ENCODE measurements around the gene RHCG. TPM values are rescaled to one million over a fixed set of nuclear protein-coding genes. Genes with fewer than 3 reads are reported as not detected.

The RHCG gene
- total RNA-seq, 6 experiments from 2014 or later, result not detected

DNA sequence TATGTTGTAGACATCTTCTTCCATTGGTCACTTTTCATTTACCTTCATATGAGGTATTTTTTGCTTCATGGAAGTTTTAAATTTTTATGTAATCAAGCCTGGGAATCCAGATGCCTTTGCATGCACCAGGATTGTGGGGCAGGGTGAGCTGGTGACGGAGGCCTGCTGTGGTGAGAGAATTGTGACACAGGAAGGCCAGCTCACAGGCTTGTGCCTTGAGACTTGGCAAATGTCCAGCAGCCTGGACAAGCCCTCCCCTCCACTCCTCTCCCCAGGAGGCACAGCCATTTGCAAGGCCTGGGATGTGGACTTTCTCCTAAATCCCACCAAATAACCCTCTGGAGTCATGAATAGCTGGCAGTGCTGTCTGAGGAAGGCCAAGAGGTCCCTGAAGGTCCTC, 67.4 kb downstream of the RHCG start:
- no peak overlapping the region for H3K4me3 Mint-ChIP-seq
- no peaks in the 10 kb centered on the region for H3K36me3 Mint-ChIP-seq (ENCODE audit: low read depth)
- H3K27me3 Mint-ChIP-seq (ENCODE audit: insufficient read depth), result peaks cover 43% of the 10 kb centered on the region
- H3K9me3 Mint-ChIP-seq, result no peaks in the 10 kb centered on the region
- no peak overlapping the region for H3K27ac Mint-ChIP-seq
- DNase-seq, result peak; percentile 23
- TF ChIP-seq, protein P1, sequence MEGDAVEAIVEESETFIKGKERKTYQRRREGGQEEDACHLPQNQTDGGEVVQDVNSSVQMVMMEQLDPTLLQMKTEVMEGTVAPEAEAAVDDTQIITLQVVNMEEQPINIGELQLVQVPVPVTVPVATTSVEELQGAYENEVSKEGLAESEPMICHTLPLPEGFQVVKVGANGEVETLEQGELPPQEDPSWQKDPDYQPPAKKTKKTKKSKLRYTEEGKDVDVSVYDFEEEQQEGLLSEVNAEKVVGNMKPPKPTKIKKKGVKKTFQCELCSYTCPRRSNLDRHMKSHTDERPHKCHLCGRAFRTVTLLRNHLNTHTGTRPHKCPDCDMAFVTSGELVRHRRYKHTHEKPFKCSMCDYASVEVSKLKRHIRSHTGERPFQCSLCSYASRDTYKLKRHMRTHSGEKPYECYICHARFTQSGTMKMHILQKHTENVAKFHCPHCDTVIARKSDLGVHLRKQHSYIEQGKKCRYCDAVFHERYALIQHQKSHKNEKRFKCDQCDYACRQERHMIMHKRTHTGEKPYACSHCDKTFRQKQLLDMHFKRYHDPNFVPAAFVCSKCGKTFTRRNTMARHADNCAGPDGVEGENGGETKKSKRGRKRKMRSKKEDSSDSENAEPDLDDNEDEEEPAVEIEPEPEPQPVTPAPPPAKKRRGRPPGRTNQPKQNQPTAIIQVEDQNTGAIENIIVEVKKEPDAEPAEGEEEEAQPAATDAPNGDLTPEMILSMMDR (IDR thresholded peaks at IDR 0.05), result no peak
- H3K4me1 Mint-ChIP-seq (ENCODE audit: low read depth), result peaks cover 9% of the 10 kb centered on the region

DNA sequence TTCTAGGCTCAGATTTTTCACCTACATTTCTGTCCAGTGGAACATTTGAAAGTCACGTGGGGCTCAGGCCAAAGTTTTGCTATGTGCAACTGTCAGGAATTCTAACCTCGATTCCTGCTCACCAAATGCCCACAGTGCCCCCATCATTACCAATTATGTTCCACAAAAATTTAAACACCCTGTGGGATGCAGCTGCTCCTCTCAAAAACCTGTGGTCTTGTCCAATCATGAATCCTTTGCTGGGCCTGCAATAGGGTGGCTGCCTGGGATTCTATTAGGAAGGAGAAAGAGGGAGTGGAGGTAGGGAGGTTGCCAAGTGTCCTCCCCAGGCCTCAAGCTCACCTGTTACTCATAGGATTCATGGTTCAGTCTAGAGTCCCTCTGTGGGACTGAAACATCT, 68.1 kb downstream of the RHCG start:
- H3K4me1 Mint-ChIP-seq (ENCODE audit: low read depth), result peaks cover 9% of the 10 kb centered on the region
- no peak for DNase-seq
- peaks cover 49% of the 10 kb centered on the region for H3K27me3 Mint-ChIP-seq (ENCODE audit: insufficient read depth)
- no peak overlapping the region for H3K27ac Mint-ChIP-seq
- no peaks in the 10 kb centered on the region for H3K36me3 Mint-ChIP-seq (ENCODE audit: low read depth)
- H3K9me3 Mint-ChIP-seq, result no peaks in the 10 kb centered on the region
- TF ChIP-seq, protein P1 (IDR thresholded peaks at IDR 0.05), result no peak
- no peak overlapping the region for H3K4me3 Mint-ChIP-seq

DNA sequence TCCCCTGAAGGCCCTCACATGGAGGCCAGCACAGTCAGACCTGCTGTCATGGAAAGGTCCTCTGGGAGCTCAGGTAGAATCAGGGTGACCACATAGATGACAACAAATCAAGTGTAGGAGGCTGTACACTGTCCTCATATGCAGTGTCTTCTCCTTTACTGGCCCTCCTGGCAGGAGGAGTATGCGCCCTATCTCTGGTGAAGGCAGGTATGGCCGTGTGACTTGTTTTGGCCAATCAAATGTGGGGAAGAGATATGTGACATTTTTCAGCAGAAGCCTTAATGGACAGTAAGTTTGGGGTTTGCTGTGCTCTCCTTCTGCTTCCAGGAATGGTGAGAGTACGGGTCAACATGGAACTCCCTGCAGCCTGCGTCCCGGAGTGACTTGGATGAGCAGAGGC, 69.9 kb downstream of the RHCG start:
- DNase-seq, result no peak
- Mint-ChIP-seq H3K4me3 (no peak overlapping the region), H3K36me3 (ENCODE audit: low read depth) (no peaks in the 10 kb centered on the region), H3K9me3 (no peaks in the 10 kb centered on the region), H3K27me3 (ENCODE audit: insufficient read depth) (peaks cover 53% of the 10 kb centered on the region), H3K27ac (no peak overlapping the region), H3K4me1 (ENCODE audit: low read depth) (peaks cover 9% of the 10 kb centered on the region)
- TF ChIP-seq, protein P1 (IDR thresholded peaks at IDR 0.05), result no peak

DNA sequence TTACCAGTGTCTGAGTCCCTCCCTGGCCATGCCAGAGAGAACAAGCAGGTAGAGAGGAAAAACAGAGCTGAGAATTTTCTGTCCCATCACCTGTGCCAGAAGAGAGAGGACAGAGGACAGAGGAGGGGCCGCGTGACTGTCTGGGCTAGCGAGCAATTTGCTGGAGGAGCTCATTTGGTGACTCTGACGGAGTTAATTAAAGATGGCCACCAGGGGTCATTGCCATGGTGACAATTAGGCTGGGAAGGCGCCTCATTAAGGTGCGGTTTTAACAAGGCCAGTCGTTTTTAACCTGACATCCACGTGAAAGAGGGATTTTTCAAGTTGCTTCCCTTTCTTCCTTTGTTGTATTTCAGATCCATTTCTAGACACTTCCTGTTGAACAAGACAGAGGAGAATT, 72.4 kb downstream of the RHCG start:
- Mint-ChIP-seq H3K27me3 (ENCODE audit: insufficient read depth) (peaks cover 57% of the 10 kb centered on the region), H3K9me3 (no peaks in the 10 kb centered on the region), H3K36me3 (ENCODE audit: low read depth) (no peaks in the 10 kb centered on the region), H3K27ac (no peak overlapping the region), H3K4me3 (no peak overlapping the region), H3K4me1 (ENCODE audit: low read depth) (no peaks in the 10 kb centered on the region)
- no peak for DNase-seq
- TF ChIP-seq, protein P1 (IDR thresholded peaks at IDR 0.05), result no peak

Other genes starting within 250 kb of the RHCG start
- 10 to 100 TPM; 33.1 to 48.3 (median 35.2) TPM for gene POLG, start 161.8 kb downstream of the RHCG start, total RNA-seq (2021; fragmentation: NEBNext Ultra II Directional; extraction: Animal tissue kit (Norgen Biotek cat#: 25700))
- gene TICRR, start 78.9 kb upstream of the RHCG start, total RNA-seq (2021; fragmentation: NEBNext Ultra II Directional; extraction: Animal tissue kit (Norgen Biotek cat#: 25700)), result 1 to 10 TPM; 3.0 to 6.0 (median 5.0) TPM
- gene KIF7, start 158.9 kb upstream of the RHCG start, total RNA-seq (2021; fragmentation: NEBNext Ultra II Directional; extraction: Animal tissue kit (Norgen Biotek cat#: 25700)), result 10 to 100 TPM; 21.9 to 27.3 (median 24.5) TPM
- gene PLIN1, start 182.8 kb upstream of the RHCG start, total RNA-seq (2021; fragmentation: NEBNext Ultra II Directional; extraction: Animal tissue kit (Norgen Biotek cat#: 25700)), result not detected
- 1 to 10 TPM; 2.1 to 4.6 (median 3.0) TPM for gene PEX11A, start 194.2 kb upstream of the RHCG start, total RNA-seq (2021; fragmentation: NEBNext Ultra II Directional; extraction: Animal tissue kit (Norgen Biotek cat#: 25700))
- gene WDR93, start 194.2 kb upstream of the RHCG start, total RNA-seq (2021; fragmentation: NEBNext Ultra II Directional; extraction: Animal tissue kit (Norgen Biotek cat#: 25700)), result under 1 TPM in 1 of 6 experiments, not detected in 5; 0.21 TPM